IPS-15b (cell line): ENCODE results near the gene IRX2.

Source experiments
- H3K27me3 ChIP-seq: one replicate; pipeline ENCODE4 v1.6.1; 2013; ENCODE audit warnings: low read length; ENCODE audit not compliant: control insufficient read depth, insufficient read depth
- H3K36me3 ChIP-seq: one replicate; pipeline ENCODE4 v1.6.1; 2013; ENCODE audit warnings: low read length; ENCODE audit not compliant: control insufficient read depth, insufficient read depth
- H3K4me1 ChIP-seq: one replicate; pipeline ENCODE4 v1.6.1; 2013; ENCODE audit warnings: mild to moderate bottlenecking, low read length; ENCODE audit not compliant: control insufficient read depth, insufficient read depth
- H3K4me3 ChIP-seq: one replicate; pipeline ENCODE4 v1.5.1; 2013; ENCODE audit warnings: low read depth, low read length
- H3K9ac ChIP-seq: one replicate; pipeline ENCODE4 v1.6.1; 2013; ENCODE audit warnings: low read depth, mild to moderate bottlenecking, low read length
- H3K9me3 ChIP-seq: one replicate; pipeline ENCODE4 v1.6.1; 2013; ENCODE audit warnings: mild to moderate bottlenecking, low read length; ENCODE audit not compliant: control insufficient read depth, insufficient read depth

IRX2 gene

DNA sequence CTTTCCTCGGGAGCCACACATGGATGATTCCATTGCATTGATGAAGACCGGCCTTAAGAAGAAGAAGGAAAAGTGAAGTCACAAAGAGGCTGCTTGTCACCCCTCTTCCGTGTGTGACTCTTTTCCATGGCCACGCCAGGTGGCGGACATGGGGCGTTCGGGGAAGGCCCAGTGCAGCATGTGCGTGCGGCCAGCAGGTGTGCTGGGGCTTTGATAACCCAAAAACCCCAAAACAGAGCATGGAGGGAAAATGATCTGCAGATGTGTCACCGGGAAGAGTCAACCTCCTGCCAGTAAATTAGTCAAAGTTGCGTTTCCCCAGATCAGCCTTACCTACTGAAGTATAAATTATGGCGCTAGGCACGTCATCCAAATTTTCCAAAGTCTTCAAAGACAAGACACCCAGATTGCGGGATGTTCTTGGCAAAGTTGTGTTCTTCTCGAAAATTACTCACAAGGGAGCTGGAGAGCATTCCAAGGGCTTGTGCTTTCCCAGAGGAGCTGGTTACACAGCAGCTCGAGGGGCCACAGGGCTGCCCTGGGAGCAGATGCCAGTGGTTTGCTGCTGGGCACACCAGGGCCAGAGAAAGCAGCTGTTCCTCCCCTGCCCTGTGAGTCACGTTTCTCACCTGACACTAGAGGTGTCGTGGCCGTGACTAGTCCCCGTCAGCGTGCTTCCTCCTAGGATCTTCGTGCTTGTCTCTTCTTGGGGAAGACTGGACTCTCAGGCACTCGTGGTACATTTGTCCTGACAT lies 53.9 kb downstream of the IRX2 start:
- H3K9ac ChIP-seq: no peak overlapping the region
- H3K4me3 ChIP-seq: no peak overlapping the region
- no peaks in the 10 kb centered on the region for H3K27me3 ChIP-seq
- H3K4me1 ChIP-seq: no peaks in the 10 kb centered on the region
- H3K36me3 ChIP-seq: no peaks in the 10 kb centered on the region
- H3K9me3 ChIP-seq: no peaks in the 10 kb centered on the region

DNA sequence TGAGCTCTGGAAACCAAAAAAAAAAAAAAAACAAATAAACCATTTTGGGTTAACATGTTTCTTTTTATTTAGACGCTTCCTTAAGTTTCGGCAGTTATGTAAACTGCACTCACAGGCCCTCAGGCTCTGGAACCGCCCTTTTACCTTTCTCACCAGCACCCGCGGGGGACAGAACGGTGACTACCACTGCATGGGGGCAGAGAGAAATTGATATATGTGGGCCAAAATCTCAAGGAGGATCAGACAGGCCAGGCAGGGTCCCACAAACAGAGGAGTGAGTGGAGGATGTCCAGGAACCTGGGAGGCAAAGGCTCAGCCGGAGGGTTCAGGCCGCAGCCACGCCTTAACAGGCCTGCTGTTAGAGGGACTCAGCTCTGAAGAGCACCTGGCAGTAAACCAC lies 54.4 kb downstream of the IRX2 start:
- Histone ChIP-seq H3K27me3 (no peaks in the 10 kb centered on the region), H3K4me3 (no peak overlapping the region), H3K36me3 (no peaks in the 10 kb centered on the region), H3K9me3 (no peaks in the 10 kb centered on the region), H3K4me1 (no peaks in the 10 kb centered on the region), H3K9ac (no peak overlapping the region)
